CD4-positive, alpha-beta T cell treated with Interleukin-12 subunit alpha and Interleukin-12 subunit beta, for 1 hour (primary cell): ENCODE results near the gene MCRS1.

ENCODE experiments used
- DNase-seq: peaks from one replicate; pipeline ENCODE4 v3.0.0-alpha.2; 2020

Gene MCRS1

DNA sequence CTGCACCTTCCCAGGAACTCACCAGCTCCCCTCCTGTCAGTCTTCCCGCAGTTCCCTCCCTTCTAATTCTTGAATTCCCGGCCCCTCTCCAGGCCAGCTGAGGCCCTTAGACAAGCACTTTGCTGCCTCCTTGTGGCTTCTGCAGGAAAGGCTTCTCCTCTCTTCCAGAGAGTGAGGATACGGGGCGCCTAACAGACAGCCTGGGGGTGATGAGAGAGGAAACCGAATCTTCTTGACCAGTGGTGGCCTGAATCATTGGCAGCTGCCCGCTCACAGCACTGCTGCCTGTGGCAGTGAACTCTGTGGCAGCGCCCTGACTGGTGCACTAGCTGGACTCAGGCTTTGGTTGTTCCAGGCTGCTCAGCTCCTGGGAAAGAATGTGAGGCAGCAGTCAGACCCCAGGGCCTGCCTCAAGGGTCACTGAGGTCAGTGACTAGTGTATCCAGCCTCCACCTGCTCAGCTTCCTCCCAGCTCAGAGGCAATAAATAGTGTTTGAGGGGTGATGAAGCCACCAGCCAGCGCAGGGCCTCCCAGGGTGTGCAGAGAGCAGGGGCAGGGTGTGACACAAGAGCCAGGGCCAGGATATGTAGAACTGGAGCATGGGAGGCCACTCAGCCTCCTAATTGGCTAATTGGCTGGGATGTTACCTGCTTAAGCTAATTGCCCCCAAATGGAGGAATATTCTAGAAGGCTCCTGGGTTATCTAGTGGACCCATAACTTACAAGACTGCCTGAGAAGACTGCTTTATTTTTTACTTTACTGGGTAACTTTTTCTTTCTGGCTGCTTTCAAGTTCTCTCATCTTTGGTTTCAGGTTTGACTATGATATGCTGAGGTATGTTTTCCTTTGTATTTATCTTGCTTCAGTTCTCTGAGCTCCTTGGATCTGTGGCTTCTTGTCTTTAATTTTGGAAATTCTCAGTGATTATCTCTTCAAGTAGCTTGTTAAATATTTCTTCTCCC, 12.9 kb upstream of the MCRS1 start:
- DNase-seq: peak; percentile 60

- no peak for DNase-seq
Observed at GRCh38 chr12:49578471-49579112, 10.7 kb upstream of the MCRS1 start.

DNA sequence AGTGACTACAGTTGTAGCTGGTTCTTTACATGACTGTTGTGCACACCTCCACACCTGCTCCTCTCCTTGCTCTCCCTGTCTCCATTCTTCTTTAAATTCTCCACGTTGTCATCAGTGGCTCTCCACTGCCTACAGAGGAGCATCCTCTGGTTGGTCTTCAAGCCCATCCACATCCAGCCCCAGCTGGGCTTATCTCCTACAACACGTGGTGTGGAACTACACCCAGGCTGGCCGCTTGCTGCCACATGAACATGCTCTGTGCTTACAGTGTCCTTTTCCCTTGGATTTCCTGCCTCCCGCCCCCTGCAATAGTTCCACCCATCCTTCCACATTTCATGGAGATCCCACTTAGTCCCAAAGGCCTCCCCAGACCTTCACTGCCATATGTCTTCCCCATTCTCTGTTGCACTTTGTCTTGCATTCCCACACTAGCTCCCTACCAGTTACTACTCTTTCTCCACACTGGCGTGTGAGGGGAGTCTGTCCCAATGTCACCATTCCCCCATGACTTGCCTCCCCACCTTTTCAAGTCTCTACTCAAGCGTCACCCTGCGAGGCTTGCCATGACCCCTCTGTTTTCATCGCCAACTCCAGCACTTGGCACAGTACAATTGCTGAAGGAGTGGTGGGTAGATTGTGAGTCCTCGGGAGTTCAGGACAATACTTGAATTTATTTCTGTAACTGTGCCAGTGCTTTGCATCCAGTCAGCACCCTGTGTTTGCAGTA, 9.8 kb upstream of the MCRS1 start:
- DNase-seq: no peak

- DNase-seq: peak; percentile 10
Observed at GRCh38 chr12:49568442-49569162, 660 bp upstream of the MCRS1 start.

DNA sequence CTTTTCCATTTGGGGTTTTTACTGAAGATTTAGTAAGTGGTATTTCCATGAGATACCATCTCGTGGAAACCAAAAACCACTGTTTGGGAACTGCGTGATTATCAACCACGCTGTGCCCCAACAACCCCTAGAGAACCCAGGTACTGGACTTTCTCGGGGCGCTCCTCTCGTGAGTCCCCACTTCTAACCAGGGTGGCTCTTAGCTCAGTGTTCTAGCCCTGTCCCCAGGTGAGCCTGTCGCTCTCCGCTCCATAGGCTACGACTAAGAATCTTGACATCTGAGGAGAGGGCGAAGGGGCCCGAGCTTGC, 686 bp downstream of the MCRS1 start:
- DNase-seq: no peak

DNA sequence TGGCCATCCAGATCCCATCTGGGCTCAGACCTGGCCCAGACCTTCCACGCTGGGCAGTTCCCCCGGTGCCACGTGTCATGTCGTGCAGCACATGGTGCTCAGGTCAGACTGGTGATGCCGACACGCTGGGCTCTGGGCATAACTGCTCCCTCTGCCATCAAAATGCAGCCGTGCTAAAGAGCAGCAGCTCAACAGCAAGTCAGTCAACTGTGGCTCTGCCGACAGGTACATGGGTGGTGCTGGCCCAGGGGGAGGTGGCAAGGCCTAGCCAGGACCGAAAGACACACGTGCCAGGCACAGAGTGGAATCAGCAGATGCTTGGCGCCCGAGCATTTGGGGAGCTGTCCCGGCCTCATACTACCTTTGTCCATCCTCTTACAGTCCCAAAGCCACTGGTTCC, 1.6 kb downstream of the MCRS1 start:
- no peak for DNase-seq

GRCh38 chr12:49565406-49566265, 2.3 kb downstream of the MCRS1 start:
- no peak for DNase-seq

DNA sequence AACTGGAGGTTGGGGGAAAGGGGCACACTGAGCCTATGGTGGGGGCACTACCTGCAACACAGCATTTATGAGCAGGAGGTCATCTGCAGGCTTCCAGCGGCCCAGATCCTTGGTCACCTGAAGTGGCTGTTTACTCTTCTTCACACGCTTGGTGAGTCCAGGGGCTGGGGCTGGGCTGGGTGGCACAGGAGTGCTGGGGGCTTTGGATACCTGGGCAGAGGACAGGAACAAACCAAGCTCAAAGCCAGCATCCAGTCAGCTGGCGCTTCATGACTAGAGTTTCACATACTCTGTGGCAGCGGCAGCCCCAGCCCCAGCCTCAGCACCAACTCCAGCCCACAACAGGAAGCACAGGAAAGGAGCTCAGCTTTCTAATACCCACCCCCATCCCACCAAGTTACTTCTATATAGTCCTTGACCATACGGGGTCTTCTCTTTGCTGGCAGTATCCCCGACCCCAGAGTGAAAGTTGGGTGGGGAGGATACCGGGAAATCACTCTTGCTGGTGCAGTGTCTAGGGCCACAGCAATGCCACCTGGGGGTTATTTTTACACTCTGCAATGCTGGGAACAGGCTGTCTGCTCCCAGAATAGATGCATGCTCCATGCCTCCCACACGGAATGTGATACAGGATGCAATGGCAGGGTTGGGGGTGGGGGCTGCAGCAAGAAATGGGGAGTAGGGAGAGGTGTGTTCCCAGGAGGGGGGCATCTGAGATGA, 3.1 kb downstream of the MCRS1 start:
- no peak for DNase-seq

- DNase-seq: no peak
Observed at GRCh38 chr12:49563951-49564685, 3.8 kb downstream of the MCRS1 start.

- no peak for DNase-seq
Observed at GRCh38 chr12:49562831-49563230, 5.1 kb downstream of the MCRS1 start.

DNA sequence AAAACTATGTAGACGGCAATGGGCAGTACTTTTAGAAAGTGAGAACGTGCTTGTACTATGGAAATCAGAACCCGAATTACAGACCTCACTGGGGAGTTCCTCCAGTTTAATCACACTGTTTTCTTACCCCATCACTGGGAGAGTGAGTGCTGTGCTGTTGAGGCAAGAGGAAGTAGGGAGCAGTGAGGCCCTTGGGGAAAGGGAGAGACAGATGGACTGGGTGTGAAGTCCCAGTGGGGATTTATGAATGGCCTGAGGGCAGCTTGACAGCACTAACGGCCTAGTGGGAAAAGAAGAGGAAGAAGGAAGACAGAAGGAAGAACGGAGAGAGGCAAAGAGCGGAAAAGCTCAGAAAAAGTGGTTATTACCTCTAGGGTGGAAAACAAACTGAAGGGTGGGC, 5.7 kb downstream of the MCRS1 start:
- no peak for DNase-seq

DNA sequence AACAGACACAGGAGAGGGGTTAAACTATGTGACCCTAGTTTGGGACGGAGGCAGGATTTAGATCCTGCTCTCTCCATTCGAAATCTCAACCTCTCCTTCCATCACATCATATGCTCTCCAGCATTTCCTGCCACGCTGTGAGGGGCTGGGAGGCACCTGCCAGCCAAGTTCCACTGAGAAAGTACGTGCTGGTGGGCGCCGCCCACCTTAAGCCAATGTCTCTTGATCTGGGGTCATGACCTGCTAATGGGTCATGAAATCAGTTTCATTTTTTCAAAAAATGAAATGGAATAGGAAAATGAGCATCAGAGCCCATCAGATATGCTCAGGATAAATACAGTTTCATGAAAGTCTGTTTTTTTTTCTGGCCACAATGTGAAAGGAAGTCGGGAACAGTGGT, 7.2 kb downstream of the MCRS1 start:
- no peak for DNase-seq

GRCh38 chr12:49559011-49559675, 8.8 kb downstream of the MCRS1 start:
- DNase-seq: no peak

GRCh38 chr12:49558526-49558925, 9.4 kb downstream of the MCRS1 start:
- DNase-seq: no peak

DNA sequence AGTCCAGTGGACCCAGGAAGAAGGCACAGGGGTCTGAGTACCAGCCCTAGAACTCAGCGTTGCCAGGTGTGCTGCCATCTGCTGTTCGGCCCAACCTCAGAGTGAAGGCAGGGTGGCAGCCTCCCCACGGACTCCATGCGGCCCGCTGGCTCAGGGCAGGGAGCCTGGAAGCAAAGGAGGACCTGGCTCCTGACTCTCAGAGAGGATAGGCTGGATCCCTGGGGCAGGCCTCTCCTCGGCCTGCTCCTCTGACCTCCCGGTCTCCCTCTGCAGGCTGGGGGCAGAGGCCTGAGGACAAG, 10.1 kb downstream of the MCRS1 start:
- no peak for DNase-seq

DNA sequence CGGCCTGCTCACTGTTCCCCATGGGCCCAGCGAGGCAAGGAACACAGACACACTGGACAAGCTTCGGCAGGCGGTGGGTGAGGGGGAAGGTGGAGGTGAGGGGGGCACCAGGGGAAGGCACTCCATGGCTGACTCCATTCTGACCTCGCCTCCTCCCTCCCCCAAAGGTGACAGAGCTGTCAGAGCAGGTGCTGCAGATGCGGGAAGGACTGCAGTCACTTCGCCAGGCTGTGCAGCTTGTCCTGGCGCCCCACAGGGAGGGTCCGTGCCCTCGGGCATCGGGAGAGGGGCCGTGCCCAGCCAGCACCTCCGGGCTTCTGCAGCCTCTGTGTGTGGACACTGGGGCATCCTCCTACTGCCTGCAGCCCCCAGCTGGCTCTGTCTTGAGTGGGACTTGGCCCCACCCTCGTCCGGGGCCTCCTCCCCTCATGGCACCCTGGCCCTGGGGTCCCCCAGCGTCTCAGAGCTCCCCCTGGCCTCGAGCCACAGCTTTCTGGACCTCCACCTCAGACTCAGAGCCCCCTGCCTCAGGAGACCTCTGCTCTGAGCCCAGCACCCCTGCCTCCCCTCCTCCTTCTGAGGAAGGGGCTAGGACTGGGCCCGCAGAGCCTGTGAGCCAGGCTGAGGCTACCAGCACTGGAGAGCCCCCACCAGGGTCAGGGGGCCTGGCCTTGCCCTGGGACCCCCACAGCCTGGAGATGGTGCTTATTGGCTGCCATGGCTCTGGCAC, 10.6 kb downstream of the MCRS1 start:
- no peak for DNase-seq

DNA sequence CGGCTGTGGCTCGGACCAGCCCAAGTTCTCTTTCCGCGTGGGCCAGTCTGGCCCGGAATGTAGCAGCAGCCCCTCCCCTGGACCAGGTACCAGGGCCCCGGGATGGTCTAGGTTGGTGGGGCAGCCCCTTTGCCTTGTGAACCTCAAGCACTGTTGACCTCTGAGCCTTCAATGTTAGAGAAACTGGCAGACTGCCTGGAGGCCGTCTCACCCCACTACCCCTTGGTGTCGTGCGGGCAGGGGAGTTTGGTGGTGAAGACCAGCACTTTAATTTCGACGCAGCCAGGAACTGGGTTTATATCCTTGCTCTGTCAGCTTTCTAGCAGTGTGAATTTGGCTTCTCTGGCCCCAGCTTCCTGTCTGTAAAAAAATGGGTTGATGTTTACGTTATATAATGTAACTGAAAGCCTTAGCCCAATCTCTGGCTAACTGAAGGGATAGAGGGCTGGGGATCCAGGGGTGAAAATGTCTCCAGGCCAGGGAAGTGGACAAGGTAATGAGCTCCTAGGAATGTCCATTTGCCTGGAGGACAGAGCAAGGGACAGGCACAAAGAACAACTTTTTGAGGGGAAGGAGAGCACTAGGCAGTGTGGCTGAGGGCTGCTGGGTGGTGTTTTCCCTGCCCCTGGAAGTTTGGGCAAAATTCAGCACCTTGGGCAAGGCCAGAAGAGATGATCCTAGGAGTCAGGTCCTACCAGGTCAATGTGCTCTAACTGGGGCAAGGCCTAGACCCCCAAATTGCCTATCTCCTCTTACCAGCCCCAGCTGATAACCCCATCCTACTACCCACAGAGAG, 11.4 kb downstream of the MCRS1 start:
- DNase-seq: no peak

DNA sequence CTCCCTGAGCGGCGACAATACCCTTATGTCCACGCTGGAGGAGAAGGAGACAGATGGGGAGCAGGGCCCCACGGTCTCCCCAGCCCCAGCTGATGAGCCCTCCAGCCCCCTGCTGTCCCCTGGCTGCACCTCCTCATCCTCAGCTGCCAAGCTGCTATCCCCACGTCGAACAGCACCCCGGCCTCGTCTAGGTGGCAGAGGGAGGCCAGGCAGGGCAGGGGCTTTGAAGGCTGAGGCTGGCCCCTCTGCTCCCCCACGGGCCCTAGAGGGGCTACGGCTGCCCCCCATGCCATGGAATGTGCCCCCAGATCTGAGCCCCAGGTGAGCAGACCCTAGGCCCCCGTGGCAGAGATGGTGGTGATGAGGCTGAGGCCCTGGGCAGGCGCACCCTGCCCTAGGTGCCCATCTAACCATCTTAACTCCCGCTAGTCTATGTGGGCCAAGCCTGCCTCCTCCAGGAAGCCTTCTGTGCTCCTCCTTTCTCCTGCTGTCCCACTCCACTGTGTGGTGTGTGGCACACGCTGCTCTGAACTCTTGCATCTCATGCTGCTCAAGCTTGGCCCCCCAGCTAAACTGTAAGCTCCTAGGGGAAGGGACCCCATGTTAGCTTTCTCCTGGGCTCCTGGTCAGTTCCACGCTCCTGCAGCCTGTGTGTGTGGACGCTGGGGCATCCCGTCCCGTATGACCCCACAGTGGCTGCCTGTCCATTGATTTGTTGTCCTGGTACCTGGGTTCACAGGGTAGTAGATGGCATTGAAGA, 12.1 kb downstream of the MCRS1 start:
- DNase-seq: no peak
